ENCODE results near the gene MEGF8.

GRCh38 chr19:42292042-42292960 is 33.1 kb upstream of the MEGF8 start:
- TF ChIP-seq CTCF (IDR thresholded peaks at IDR 0.05; ENCODE audit: low read depth, low read length) (no peak), EZH2phosphoT487 (IDR thresholded peaks at IDR 0.05; ENCODE audit: low read depth) (no peak)
